Fibroblast of lung (primary cell): ENCODE data around the gene HHAT. TPM values are rescaled to one million over a fixed set of nuclear protein-coding genes. Genes with fewer than 3 reads are reported as not detected.

Source experiments
- DNase-seq, 2 donors: peaks; one replicate each; pipeline versions ENCODE4 v3.0.0 to v3.0.0-alpha.2; 2010; ENCODE audit warnings: low read depth in 2 of 2
- H2AFZ ChIP-seq: 2 replicates; pipeline ENCODE4 v1.5.1; 2012; ENCODE audit warnings: low read length, control low read depth, inconsistent platforms
- H3K27ac ChIP-seq: 2 replicates; pipeline ENCODE4 v1.5.1; 2011; ENCODE audit warnings: low read length, control low read depth; ENCODE audit not compliant: insufficient read depth
- H3K27me3 ChIP-seq: 2 replicates; pipeline ENCODE4 v1.5.1; 2011; ENCODE audit warnings: mild to moderate bottlenecking, low read length; ENCODE audit not compliant: control insufficient read depth, insufficient read depth
- H3K36me3 ChIP-seq: 2 replicates; pipeline ENCODE4 v1.5.1; 2011; ENCODE audit warnings: low read length; ENCODE audit not compliant: control insufficient read depth, insufficient read depth
- H3K4me1 ChIP-seq: 2 replicates; pipeline ENCODE4 v1.5.1; 2011; ENCODE audit warnings: low read length; ENCODE audit not compliant: control insufficient read depth, insufficient read depth; ENCODE audit errors: extremely low read depth
- H3K4me2 ChIP-seq: 2 replicates; pipeline ENCODE4 v1.5.1; 2011; ENCODE audit warnings: low read length, control low read depth; ENCODE audit not compliant: insufficient read depth; ENCODE audit errors: extremely low read depth
- H3K4me3 ChIP-seq, 4 experiments: fragments of 200-600 bp in 1 of 4; sonication (generic) in 1 of 4; replicated peaks in 1 of 4; 2 replicates each; pipeline ENCODE4 v1.5.1; 2011 to 2016; ENCODE audit warnings: low read length in 4 of 4, low read depth in 3 of 4, mild to moderate bottlenecking in 3 of 4, control low read depth in 2 of 4, inconsistent platforms in 1 of 4, mixed read lengths in 1 of 4; ENCODE audit not compliant: insufficient read depth in 1 of 4; ENCODE audit errors: control extremely low read depth in 1 of 4
- H3K79me2 ChIP-seq: 2 replicates; pipeline ENCODE4 v1.5.1; 2012; ENCODE audit warnings: mild to moderate bottlenecking, low read length, inconsistent platforms; ENCODE audit not compliant: control insufficient read depth, insufficient read depth
- H3K9ac ChIP-seq: 2 replicates; pipeline ENCODE4 v1.5.1; 2011; ENCODE audit warnings: mild to moderate bottlenecking, low read length, control low read depth; ENCODE audit not compliant: insufficient read depth
- H3K9me3 ChIP-seq: 2 replicates; pipeline ENCODE4 v1.5.1; 2012; ENCODE audit warnings: low read depth, low read length; ENCODE audit not compliant: control insufficient read depth, insufficient read depth
- H4K20me1 ChIP-seq: 2 replicates; pipeline ENCODE4 v1.5.1; 2011; ENCODE audit warnings: low read length; ENCODE audit not compliant: control insufficient read depth, insufficient read depth; ENCODE audit errors: extremely low read depth
- EZH2 ChIP-seq: IDR thresholded peaks from 2 replicates; pipeline ENCODE4 v1.5.1; 2012; ENCODE audit warnings: low read length, control low read depth, mild to moderate bottlenecking; ENCODE audit errors: missing control alignments
- polyA plus RNA-seq, 2 donors: library from polyadenylated mRNA; depleted of rRNA in 1 of 2; stranded (reverse) in 1 of 2; unstranded in 1 of 2; fragments of >200 nt; gene quantifications; 2 replicates each; pipeline ENCODE4 v1.2.1, GENCODE V29; 2011 to 2012; ENCODE audit warnings: missing spikeins in 1 of 2
- total RNA-seq: library from RNA; depleted of rRNA; stranded (reverse); fragments of >200 nt; gene quantifications from 2 replicates; pipeline ENCODE4 v1.2.1, GENCODE V29; 2014
- TF ChIP-seq, protein P1 (sequence below), 2 donors: IDR thresholded peaks in 1 of 2; conservative IDR thresholded peaks in 1 of 2; 1 replicate in 1 of 2; 2 replicates in 1 of 2; pipeline ENCODE4 v1.5.1; 2011 to 2012; ENCODE audit warnings: low read length in 2 of 2, control low read depth in 1 of 2, inconsistent platforms in 1 of 2, low read depth in 1 of 2, mild to moderate bottlenecking in 1 of 2

The HHAT gene
- total and polyA plus RNA-seq, 2 donors (not counting 1 experiment from before 2014, with no cell fraction given), result 3.6 to 4.8 TPM

DNA sequence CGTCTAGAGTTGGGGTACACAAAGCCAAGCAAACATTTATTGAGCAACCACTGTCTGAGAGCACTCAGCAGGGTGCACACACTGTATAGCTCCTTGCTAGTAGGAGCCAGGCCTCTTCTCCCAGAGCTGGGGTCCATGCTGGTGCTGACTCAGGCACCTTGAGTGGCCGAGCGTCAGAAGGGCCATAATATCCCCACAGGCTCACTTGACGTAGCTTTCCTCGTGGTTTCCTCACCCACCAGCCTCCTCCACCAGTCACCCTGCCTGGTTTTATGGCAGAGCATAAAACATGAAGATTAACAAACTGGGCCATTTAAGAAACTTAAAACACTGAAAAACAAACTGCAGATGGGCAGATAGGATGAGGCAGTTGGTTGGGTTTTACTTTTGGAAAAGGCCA is 361.5 kb downstream of the HHAT start:
- Histone ChIP-seq H3K27ac (no peak overlapping the region), H3K4me2 (no peak overlapping the region), H3K9ac (no peak overlapping the region), H3K79me2 (no peaks in the 10 kb centered on the region), H2AFZ (no peak overlapping the region), H3K27me3 (no peaks in the 10 kb centered on the region), H3K4me3 (no peak overlapping the region), H4K20me1 (no peaks in the 10 kb centered on the region), H3K4me1 (peaks cover 3% of the 10 kb centered on the region), H3K9me3 (no peaks in the 10 kb centered on the region), H3K36me3 (no peaks in the 10 kb centered on the region)
- DNase-seq, result peak in 1 of 2 donors; percentile 50
- TF ChIP-seq, protein P1, sequence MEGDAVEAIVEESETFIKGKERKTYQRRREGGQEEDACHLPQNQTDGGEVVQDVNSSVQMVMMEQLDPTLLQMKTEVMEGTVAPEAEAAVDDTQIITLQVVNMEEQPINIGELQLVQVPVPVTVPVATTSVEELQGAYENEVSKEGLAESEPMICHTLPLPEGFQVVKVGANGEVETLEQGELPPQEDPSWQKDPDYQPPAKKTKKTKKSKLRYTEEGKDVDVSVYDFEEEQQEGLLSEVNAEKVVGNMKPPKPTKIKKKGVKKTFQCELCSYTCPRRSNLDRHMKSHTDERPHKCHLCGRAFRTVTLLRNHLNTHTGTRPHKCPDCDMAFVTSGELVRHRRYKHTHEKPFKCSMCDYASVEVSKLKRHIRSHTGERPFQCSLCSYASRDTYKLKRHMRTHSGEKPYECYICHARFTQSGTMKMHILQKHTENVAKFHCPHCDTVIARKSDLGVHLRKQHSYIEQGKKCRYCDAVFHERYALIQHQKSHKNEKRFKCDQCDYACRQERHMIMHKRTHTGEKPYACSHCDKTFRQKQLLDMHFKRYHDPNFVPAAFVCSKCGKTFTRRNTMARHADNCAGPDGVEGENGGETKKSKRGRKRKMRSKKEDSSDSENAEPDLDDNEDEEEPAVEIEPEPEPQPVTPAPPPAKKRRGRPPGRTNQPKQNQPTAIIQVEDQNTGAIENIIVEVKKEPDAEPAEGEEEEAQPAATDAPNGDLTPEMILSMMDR (conservative IDR thresholded peaks at IDR 0.05 in 1 of 2, IDR thresholded peaks at IDR 0.05 in 1 of 2; ENCODE audit: low read depth in 1 of 2, low read length in 2 of 2), result no peak
- no peak for TF ChIP-seq EZH2

DNA sequence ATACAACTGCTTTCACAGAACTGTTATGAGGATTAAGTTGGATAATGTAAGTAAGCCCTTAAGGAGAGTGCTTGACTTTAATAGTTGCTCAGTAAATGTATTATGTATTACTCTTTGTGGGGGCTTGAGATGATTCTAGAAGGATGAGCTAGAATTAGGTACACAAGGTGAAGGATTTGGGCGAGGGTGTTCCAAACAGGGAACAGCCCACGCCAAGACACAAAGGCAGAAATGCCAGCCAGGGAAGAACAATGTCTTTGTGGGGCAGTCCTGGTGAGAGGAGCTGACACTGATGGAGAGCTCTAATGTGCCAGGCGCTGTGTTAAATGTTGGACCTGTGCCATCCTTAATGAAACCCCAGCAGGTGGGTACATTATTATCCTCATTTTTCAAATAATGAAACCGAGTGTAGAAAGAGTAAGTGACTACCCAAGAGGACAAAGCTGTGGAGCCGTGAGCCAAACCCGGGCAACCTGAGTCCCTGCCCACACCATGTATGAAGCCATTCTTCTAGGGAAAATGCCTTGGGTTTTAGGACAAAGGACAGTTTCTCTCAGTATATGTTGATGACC is 362.4 kb downstream of the HHAT start:
- Histone ChIP-seq H3K4me1 (peaks cover 3% of the 10 kb centered on the region), H3K27me3 (no peaks in the 10 kb centered on the region), H3K4me3 (no peak overlapping the region), H3K36me3 (no peaks in the 10 kb centered on the region), H3K4me2 (no peak overlapping the region), H4K20me1 (no peaks in the 10 kb centered on the region), H2AFZ (no peak overlapping the region), H3K9ac (no peak overlapping the region), H3K9me3 (no peaks in the 10 kb centered on the region), H3K79me2 (no peaks in the 10 kb centered on the region), H3K27ac (no peak overlapping the region)
- TF ChIP-seq, protein P1 (conservative IDR thresholded peaks at IDR 0.05 in 1 of 2, IDR thresholded peaks at IDR 0.05 in 1 of 2; ENCODE audit: low read depth in 1 of 2, low read length in 2 of 2), result no peak
- TF ChIP-seq EZH2, result no peak
- no peak for DNase-seq

DNA sequence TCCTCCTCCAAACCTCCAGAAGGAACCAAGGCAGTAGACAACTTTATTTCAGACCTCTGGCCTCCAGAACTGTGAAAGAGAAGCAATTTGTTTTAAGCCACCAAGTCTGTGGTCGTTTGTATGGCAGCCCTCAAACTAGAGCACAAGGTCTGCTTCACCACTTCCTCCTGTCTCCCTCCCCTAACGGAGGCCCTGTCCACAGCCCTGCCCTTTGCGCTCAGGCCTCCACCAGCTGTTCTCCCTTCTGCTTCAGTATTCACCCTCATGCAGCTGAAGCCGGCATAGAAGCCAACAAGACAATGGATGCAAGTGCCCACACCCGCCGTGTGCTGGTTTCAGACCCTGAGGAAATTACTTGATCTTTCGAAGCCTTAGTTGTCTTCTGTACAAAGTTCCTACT is 364.1 kb downstream of the HHAT start:
- Histone ChIP-seq H2AFZ (no peak overlapping the region), H3K27me3 (no peaks in the 10 kb centered on the region), H3K36me3 (no peaks in the 10 kb centered on the region), H3K4me3 (no peak overlapping the region), H4K20me1 (no peaks in the 10 kb centered on the region), H3K4me2 (no peak overlapping the region), H3K27ac (no peak overlapping the region), H3K9ac (no peak overlapping the region), H3K9me3 (no peaks in the 10 kb centered on the region), H3K4me1 (no peaks in the 10 kb centered on the region), H3K79me2 (no peaks in the 10 kb centered on the region)
- TF ChIP-seq, protein P1 (conservative IDR thresholded peaks at IDR 0.05 in 1 of 2, IDR thresholded peaks at IDR 0.05 in 1 of 2; ENCODE audit: low read depth in 1 of 2, low read length in 2 of 2), result no peak
- TF ChIP-seq EZH2, result no peak
- no peak for DNase-seq
